Fibroblast of lung (primary cell): ENCODE data around the gene MID1.

Experiments
- CTCF ChIP-seq, 2 donors: IDR thresholded peaks in 1 of 2; conservative IDR thresholded peaks in 1 of 2; 1 replicate in 1 of 2; 2 replicates in 1 of 2; pipeline ENCODE4 v1.5.1; 2011 to 2012; ENCODE audit warnings: low read length in 2 of 2, control low read depth in 1 of 2, inconsistent platforms in 1 of 2, low read depth in 1 of 2, mild to moderate bottlenecking in 1 of 2
- EZH2 ChIP-seq: IDR thresholded peaks from 2 replicates; pipeline ENCODE4 v1.5.1; 2012; ENCODE audit warnings: low read length, control low read depth, mild to moderate bottlenecking; ENCODE audit errors: missing control alignments

DNA sequence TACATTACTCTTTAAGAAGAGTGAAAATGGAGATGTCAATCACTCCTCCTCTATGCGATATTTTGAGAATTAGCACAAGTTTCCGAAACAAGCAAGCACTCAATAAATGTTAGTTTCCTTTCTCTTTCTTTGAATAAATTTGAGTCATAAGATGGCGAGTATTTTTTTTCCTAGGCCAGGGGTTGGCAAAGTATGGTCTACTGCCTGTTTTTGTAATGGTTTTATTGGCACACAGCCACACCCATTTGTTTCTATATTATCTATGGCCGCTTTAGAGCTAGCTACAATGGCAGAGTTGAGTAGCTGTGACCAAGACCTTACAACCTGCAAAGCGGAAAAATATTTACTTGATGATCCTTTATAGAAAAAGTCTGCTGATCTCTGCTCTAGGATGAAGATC, 139.5 kb downstream of the MID1 start:
- no peak for TF ChIP-seq CTCF (conservative IDR thresholded peaks at IDR 0.05 in 1 of 2, IDR thresholded peaks at IDR 0.05 in 1 of 2; ENCODE audit: low read depth in 1 of 2, low read length in 2 of 2)
- no peak for TF ChIP-seq EZH2
